A673 (cell line): ENCODE data around the gene ZBTB37. TPM values are rescaled to one million over a fixed set of nuclear protein-coding genes. Genes with fewer than 3 reads are reported as not detected.
"Not testable (repeated sequence)": the region's sequence is repeated elsewhere in the genome, so short reads cannot be mapped to it uniquely, and the experiment has no call there.

Experiments
- BruUV-seq: library from RNA; stranded (reverse); fragments of 400-500 nt; replicated peaks from 2 replicates; lab custom pipeline; 2021; lab: Mats Ljungman, UMichigan
- CTCF ChIA-PET: fragments of 300-600 bp; sonication (Branson Sonifier 250); formaldehyde crosslinking; loops from one replicate; lab custom pipeline; 2022; ENCODE audit warnings: antibody characterized with exemption; lab: Charles Lee
- POLR2A ChIA-PET: fragments of 300-600 bp; sonication (Branson Sonifier 250); formaldehyde crosslinking; loops from one replicate; lab custom pipeline; 2022; ENCODE audit warnings: antibody characterized with exemption; ENCODE audit not compliant: low non-redundant PET; lab: Charles Lee
- DNase-seq: peaks from one replicate; pipeline ENCODE4 v3.0.0-alpha.2; 2015; ENCODE audit warnings: low spot score
- H3K27ac ChIP-seq: fragments of 200-600 bp; sonication (generic); 2 replicates; pipeline ENCODE4 v1.5.1; 2016; ENCODE audit warnings: mixed run types, low read depth, mild to moderate bottlenecking, mixed read lengths, antibody characterized with exemption, low read length; ENCODE audit not compliant: poor library complexity, severe bottlenecking
- H3K27me3 ChIP-seq: fragments of 200-600 bp; sonication (generic); replicated peaks from 2 replicates; pipeline ENCODE4 v1.6.1; 2017; ENCODE audit warnings: mixed run types, low read depth, mild to moderate bottlenecking, mixed read lengths, antibody characterized with exemption, low read length; ENCODE audit not compliant: insufficient read depth, poor library complexity
- H3K36me3 ChIP-seq: fragments of 200-600 bp; sonication (generic); 2 replicates; pipeline ENCODE4 v1.6.1; 2016; ENCODE audit warnings: mixed run types, mild to moderate bottlenecking, mixed read lengths, antibody characterized with exemption, low read length; ENCODE audit not compliant: insufficient read depth, poor library complexity, severe bottlenecking
- H3K4me1 ChIP-seq: fragments of 200-600 bp; sonication (generic); 2 replicates; pipeline ENCODE4 v1.6.1; 2017; ENCODE audit warnings: mixed run types, mild to moderate bottlenecking, mixed read lengths, antibody characterized with exemption, low read length; ENCODE audit not compliant: insufficient read depth, poor library complexity, severe bottlenecking
- H3K4me3 ChIP-seq: fragments of 200-600 bp; sonication (generic); 2 replicates; pipeline ENCODE4 v1.5.1; 2016; ENCODE audit warnings: low read depth, mixed run types, mild to moderate bottlenecking, mixed read lengths, low read length; ENCODE audit not compliant: poor library complexity, severe bottlenecking
- H3K9me3 ChIP-seq: fragments of 200-600 bp; sonication (generic); 2 replicates; pipeline ENCODE4 v1.6.1; 2016; ENCODE audit warnings: mixed run types, low read depth, mild to moderate bottlenecking, mixed read lengths, antibody characterized with exemption, low read length; ENCODE audit not compliant: poor library complexity, severe bottlenecking
- EZH2 ChIP-seq: fragments of 200-600 bp; sonication (generic); IDR thresholded peaks from 2 replicates; pipeline ENCODE4 v1.6.1; 2017; ENCODE audit warnings: borderline replicate concordance, low read depth, mild to moderate bottlenecking, mixed read lengths, antibody characterized with exemption, low read length; ENCODE audit not compliant: poor library complexity, severe bottlenecking
- intact Hi-C: fragments of 100-400 bp; cut with micrococcal nuclease; formaldehyde crosslinking; loops from one replicate; pipeline ENCODE4 v1.10.0; 2022; ENCODE audit not compliant: unreplicated experiment
- total RNA-seq: library from RNA; stranded (reverse); gene quantifications from 2 replicates; pipeline ENCODE4 v1.2.3, GENCODE V29; 2021
- TF ChIP-seq, protein P1 (sequence below): fragments of 300-800, 200-600 bp; sonication (generic); conservative IDR thresholded peaks from 2 replicates; pipeline ENCODE4 v1.5.1; 2017; ENCODE audit warnings: low read depth, mild to moderate bottlenecking, antibody characterized with exemption, low read length, moderate library complexity, mixed read lengths

The ZBTB37 gene
- total RNA-seq, 1 experiment from 2014 or later: 17.2 TPM

DNA sequence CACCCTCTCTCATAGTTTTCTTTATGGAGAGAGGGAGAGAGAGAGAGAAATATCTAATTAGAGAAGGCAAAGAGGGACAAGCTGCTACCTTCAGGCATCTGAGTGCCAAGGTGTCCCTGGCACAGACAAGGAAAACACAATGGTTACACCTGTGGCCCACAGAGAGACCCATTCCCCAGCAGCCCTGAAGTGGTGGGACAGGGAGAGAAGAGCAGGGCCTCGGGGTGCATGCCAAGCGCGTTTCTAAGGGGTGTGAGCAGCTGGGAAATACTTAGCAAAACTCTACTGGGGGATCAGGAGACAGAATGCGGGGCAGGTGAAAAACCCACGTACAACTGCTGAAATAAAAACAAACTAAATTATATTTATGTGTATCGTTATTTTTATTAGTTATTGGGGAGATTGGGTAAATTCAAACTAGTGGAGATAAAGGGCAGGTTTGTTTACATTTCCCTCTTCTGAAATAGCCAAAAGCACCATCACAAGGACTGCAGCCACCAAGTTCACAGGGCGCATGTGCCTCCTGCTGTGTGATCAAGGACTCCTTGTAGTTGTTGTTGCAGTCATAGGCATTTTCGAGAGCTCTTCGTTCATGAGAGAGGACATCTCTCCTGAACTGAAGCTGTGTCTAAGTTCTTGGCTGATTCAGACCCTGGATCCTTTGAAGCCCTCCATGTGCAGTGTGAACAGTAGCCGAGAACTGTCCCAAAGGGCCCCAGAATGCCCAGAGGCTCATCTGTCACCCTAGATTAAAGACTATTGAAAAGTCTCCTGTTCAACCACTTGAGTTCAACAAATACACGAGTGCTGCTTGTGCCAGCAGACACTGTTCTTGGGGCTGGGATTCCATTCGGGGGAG, 49.7 kb downstream of the ZBTB37 start:
- ChIA-PET CTCF (no interaction called here), POLR2A (no interaction called here)
- no peaks in the 10 kb centered on the region for H3K27me3 ChIP-seq
- H3K4me3 ChIP-seq: no peak overlapping the region
- no peaks in the 10 kb centered on the region for H3K9me3 ChIP-seq
- no TSS peak for BruUV-seq
- no peak overlapping the region for H3K27ac ChIP-seq
- DNase-seq: no peak
- no peaks in the 10 kb centered on the region for H3K4me1 ChIP-seq
- intact Hi-C loops: no loop called here
- no peaks in the 10 kb centered on the region for H3K36me3 ChIP-seq
- no peak for TF ChIP-seq EZH2
- TF ChIP-seq, protein P1, sequence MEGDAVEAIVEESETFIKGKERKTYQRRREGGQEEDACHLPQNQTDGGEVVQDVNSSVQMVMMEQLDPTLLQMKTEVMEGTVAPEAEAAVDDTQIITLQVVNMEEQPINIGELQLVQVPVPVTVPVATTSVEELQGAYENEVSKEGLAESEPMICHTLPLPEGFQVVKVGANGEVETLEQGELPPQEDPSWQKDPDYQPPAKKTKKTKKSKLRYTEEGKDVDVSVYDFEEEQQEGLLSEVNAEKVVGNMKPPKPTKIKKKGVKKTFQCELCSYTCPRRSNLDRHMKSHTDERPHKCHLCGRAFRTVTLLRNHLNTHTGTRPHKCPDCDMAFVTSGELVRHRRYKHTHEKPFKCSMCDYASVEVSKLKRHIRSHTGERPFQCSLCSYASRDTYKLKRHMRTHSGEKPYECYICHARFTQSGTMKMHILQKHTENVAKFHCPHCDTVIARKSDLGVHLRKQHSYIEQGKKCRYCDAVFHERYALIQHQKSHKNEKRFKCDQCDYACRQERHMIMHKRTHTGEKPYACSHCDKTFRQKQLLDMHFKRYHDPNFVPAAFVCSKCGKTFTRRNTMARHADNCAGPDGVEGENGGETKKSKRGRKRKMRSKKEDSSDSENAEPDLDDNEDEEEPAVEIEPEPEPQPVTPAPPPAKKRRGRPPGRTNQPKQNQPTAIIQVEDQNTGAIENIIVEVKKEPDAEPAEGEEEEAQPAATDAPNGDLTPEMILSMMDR: no peak

DNA sequence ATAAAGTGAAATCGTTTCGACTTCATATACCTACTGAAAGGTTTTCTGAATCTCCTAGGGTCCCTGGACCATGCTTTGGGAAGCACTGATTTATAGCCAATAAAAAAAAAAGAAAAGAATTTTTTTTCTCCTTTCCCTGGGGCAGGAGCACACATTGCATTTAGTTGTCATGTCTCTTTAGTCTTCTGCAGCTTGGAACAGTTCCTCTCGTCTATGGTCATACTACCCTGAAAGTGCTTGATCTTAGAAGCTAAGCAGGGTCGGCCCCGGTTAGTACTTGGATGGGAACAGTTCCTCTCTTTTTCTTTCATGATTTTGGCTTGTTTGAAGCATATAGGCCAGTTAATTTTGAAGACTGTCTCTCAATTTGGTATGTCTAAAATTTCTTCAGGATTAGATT, 52.7 kb downstream of the ZBTB37 start:
- H3K36me3 ChIP-seq: no peaks in the 10 kb centered on the region
- H3K9me3 ChIP-seq: no peaks in the 10 kb centered on the region
- TF ChIP-seq EZH2: no peak
- TF ChIP-seq, protein P1: no peak
- no peaks in the 10 kb centered on the region for H3K4me1 ChIP-seq
- H3K27me3 ChIP-seq: no peaks in the 10 kb centered on the region
- ChIA-PET POLR2A (no interaction called here), CTCF (no interaction called here)
- no peak for DNase-seq
- BruUV-seq: no TSS peak
- intact Hi-C loops: no loop called here
- no peak overlapping the region for H3K27ac ChIP-seq
- no peak overlapping the region for H3K4me3 ChIP-seq

DNA sequence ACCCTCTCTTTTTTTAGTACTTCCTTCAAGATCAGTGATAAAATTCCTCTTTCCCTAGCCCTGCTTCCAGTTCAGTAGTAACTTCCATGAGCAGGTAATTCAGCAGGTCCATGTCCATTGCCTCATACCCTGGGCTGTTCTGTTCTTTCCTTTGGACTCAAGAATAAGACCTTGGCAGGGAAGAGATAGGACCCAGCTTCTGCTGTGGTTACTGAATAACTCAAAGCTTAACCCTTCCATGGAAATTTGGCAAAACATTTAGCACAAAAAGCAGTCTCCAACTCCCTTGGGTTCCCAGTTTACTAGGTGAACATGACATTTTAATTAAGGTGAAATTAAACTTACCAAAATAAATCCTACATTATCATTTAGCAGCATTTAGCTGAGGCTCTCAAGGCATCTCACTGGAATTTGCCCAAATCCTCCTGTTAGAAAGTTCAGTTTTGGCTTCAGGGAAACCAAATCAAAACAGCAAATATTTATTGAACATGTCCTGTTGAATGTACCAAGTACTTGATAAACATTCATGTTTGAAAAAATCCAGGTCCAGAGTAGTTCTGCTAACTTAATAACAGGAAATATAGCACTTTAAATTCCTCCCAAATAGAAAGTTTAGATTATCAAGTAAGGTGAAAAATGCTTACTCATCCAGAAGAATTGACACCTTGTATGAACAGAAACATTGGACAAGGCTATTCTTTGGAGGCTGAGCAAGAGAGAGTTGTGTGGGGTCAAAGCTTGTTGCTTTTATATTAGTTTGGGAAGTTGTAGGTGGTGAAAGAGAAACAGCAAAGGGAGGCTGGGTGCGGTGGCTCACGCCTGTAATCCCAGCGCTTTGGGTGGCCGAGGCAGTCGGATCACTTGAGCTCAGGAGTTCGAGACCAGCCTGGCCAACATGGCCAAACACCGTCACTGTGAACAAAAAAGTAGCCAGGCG, 57.4 kb downstream of the ZBTB37 start:
- ChIA-PET POLR2A (no interaction called here), CTCF (no interaction called here)
- no peak overlapping the region for H3K4me3 ChIP-seq
- no peaks in the 10 kb centered on the region for H3K4me1 ChIP-seq
- TF ChIP-seq EZH2: no peak
- TF ChIP-seq, protein P1: no peak
- BruUV-seq: no TSS peak
- no peaks in the 10 kb centered on the region for H3K27me3 ChIP-seq
- no peak for DNase-seq
- H3K9me3 ChIP-seq: no peaks in the 10 kb centered on the region
- intact Hi-C loops: no loop called here
- H3K36me3 ChIP-seq: no peaks in the 10 kb centered on the region
- no peak overlapping the region for H3K27ac ChIP-seq

DNA sequence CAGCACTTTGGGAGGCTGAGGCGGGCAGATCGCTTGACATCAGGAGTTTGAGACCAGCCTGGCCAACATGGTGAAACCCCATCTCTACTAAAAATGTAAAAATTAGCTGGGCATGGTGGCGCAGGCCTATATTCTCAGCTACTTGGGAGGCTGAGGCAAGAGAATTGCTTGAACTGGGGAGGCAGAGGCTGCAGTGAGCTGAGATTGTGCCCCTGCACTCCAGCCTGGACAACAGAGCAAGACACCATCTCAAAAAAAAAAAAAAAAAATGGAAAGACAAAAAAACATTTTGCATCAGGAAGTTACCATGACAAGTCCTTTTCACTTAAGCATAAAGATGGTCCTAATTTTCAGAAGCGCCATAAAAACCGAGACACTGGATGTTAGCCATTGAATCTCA, 62.4 kb downstream of the ZBTB37 start:
- H3K4me3 ChIP-seq, BruUV-seq, H3K36me3 ChIP-seq, CTCF ChIA-PET, POLR2A ChIA-PET, intact Hi-C loops, H3K9me3 ChIP-seq, H3K27ac ChIP-seq, H3K27me3 ChIP-seq, H3K4me1 ChIP-seq, DNase-seq: not testable (repeated sequence)
